HepG2 (cell line): ENCODE measurements around the gene TBX10. TPM values are rescaled to one million over a fixed set of nuclear protein-coding genes. Genes with fewer than 3 reads are reported as not detected.

Experiments used
- ATAC-seq: fragments of 200-7000 bp; cut with Tn5 transposase; 3 replicates; pipeline ENCODE4 v1.9.1; 2020; ENCODE audit warnings: mild to moderate bottlenecking, moderate library complexity
- BruUV-seq: library from RNA; stranded (reverse); fragments of 400-500 nt; replicated peaks from 2 replicates; lab custom pipeline; 2021; lab: Mats Ljungman, UMichigan
- CTCF ChIA-PET: fragments of 300-600 bp; formaldehyde crosslinking; extraction: SDS; loops from one replicate; lab custom pipeline; 2021; ENCODE audit warnings: low total read pairs, inconsistent platforms, low intra/inter-chr PET ratio; lab: Yijun Ruan, JAX
- POLR2A ChIA-PET: fragments of 350-600 bp; sonication (Branson Sonifier 250); formaldehyde crosslinking; loops from one replicate; lab custom pipeline; 2020; ENCODE audit warnings: antibody characterized with exemption, inconsistent platforms; lab: Yijun Ruan, JAX
- DNase-seq: peaks from one replicate; pipeline ENCODE4 v3.0.0-alpha.2; 2015; ENCODE audit warnings: low spot score
- FAIRE-seq: peaks from 3 replicates; lab custom pipeline; 2011; peaks lifted over from hg19 to GRCh38; lab: Jason Lieb, UNC
- H2AFZ ChIP-seq: one replicate; pipeline ENCODE4 v1.6.1; 2011; ENCODE audit warnings: low read length, inconsistent platforms
- H3K27ac ChIP-seq: fragments of 300-600 bp; 3 replicates; pipeline ENCODE4 v1.8.0; 2011; ENCODE audit warnings: mixed run types, mild to moderate bottlenecking, mixed read lengths, low read length, inconsistent platforms; ENCODE audit not compliant: insufficient read depth; ENCODE audit errors: extremely low read length
- H3K27me3 ChIP-seq, 2 experiments: fragments of 200-600 bp in 1 of 2; 2 replicates in 1 of 2; 3 replicates in 1 of 2; pipeline versions ENCODE4 v1.6.0 to v1.8.0; 2011; ENCODE audit warnings: low read length in 2 of 2, mild to moderate bottlenecking in 2 of 2, moderate library complexity in 2 of 2, inconsistent platforms in 1 of 2; ENCODE audit not compliant: insufficient read depth in 2 of 2, control insufficient read depth in 1 of 2
- H3K36me3 ChIP-seq, 2 experiments: fragments of 200-600 bp in 1 of 2; replicated peaks in 1 of 2; 2 replicates in 1 of 2; 3 replicates in 1 of 2; pipeline versions ENCODE4 v1.5.1 to v1.8.0; 2011; ENCODE audit warnings: low read length in 2 of 2, inconsistent platforms in 1 of 2; ENCODE audit not compliant: insufficient read depth in 2 of 2, control insufficient read depth in 1 of 2
- H3K4me1 ChIP-seq: 2 replicates; pipeline ENCODE4 v1.5.1; 2012; ENCODE audit warnings: low read length, inconsistent platforms; ENCODE audit not compliant: insufficient read depth
- H3K4me2 ChIP-seq: 2 replicates; pipeline ENCODE4 v1.6.0; 2011; ENCODE audit warnings: low read depth, low read length, inconsistent platforms
- H3K4me3 ChIP-seq, 3 experiments: fragments of 200-600 bp in 1 of 3; sonication (generic), shearing (Covaris generic) in 1 of 3; replicated peaks in 1 of 3; 2 replicates each; pipeline ENCODE4 v1.5.1; 2011 to 2016; ENCODE audit warnings: low read length in 3 of 3, inconsistent platforms in 2 of 3, low read depth in 2 of 3, mild to moderate bottlenecking in 2 of 3, control low read depth in 1 of 3, mixed read lengths in 1 of 3; ENCODE audit not compliant: insufficient read depth in 1 of 3
- H3K79me2 ChIP-seq: one replicate; pipeline ENCODE4 v1.6.1; 2011; ENCODE audit warnings: low read length, inconsistent platforms; ENCODE audit not compliant: insufficient read depth
- H3K9ac ChIP-seq: 2 replicates; pipeline ENCODE4 v1.6.0; 2011; ENCODE audit warnings: mild to moderate bottlenecking, low read depth, low read length, inconsistent platforms; ENCODE audit not compliant: insufficient read depth
- H3K9me3 ChIP-seq: 2 replicates; pipeline ENCODE4 v1.5.1; 2012; ENCODE audit warnings: mild to moderate bottlenecking, low read length
- H4K20me1 ChIP-seq: 2 replicates; pipeline ENCODE4 v1.6.0; 2011; ENCODE audit warnings: inconsistent platforms, mild to moderate bottlenecking, low read length, moderate library complexity; ENCODE audit not compliant: insufficient read depth
- ESRRA ChIP-seq: sonication (generic); formaldehyde crosslinking; IDR thresholded peaks from 2 replicates; pipeline ENCODE4 v1.5.1; 2020; ENCODE audit warnings: mild to moderate bottlenecking, low read depth, missing genetic modification reagents
- NR2F6 ChIP-seq, 2 experiments: IDR thresholded peaks; 2 replicates each; pipeline ENCODE4 v1.6.1; 2016; ENCODE audit warnings: antibody characterized with exemption in 1 of 2, mild to moderate bottlenecking in 1 of 2
- PHF5A ChIP-seq: IDR thresholded peaks from one replicate; pipeline ENCODE4 v1.6.1; 2018; ENCODE audit warnings: low read depth, missing genetic modification reagents; ENCODE audit not compliant: unreplicated experiment
- POGZ ChIP-seq: sonication (generic); formaldehyde crosslinking; IDR thresholded peaks from 2 replicates; pipeline ENCODE4 v1.4.0; 2020; ENCODE audit warnings: mild to moderate bottlenecking, missing genetic modification reagents
- ZMAT3 ChIP-seq: sonication (generic); formaldehyde crosslinking; conservative IDR thresholded peaks from 2 replicates; pipeline ENCODE4 v1.7.0; 2021; ENCODE audit warnings: missing genetic modification reagents
- ZNF230 ChIP-seq: sonication (generic); formaldehyde crosslinking; IDR thresholded peaks from 2 replicates; pipeline ENCODE4 v1.4.0; 2020; ENCODE audit warnings: mild to moderate bottlenecking, missing genetic modification reagents
- ZNF430 ChIP-seq: sonication (generic); formaldehyde crosslinking; IDR thresholded peaks from 2 replicates; pipeline ENCODE4 v1.9.0; 2021; ENCODE audit warnings: mild to moderate bottlenecking, missing genetic modification reagents
- ZNF660 ChIP-seq: sonication (generic); formaldehyde crosslinking; IDR thresholded peaks from 2 replicates; pipeline ENCODE4 v1.5.1; 2020; ENCODE audit warnings: mild to moderate bottlenecking, low read depth, missing genetic modification reagents, borderline replicate concordance
- ZNF678 ChIP-seq: sonication (generic); formaldehyde crosslinking; IDR thresholded peaks from 2 replicates; pipeline ENCODE4 v1.4.0; 2020; ENCODE audit warnings: mild to moderate bottlenecking, missing genetic modification reagents
- WGBS: methylation state at CpG from one replicate; pipeline ENCODE4 v1.1.6; 2017; ENCODE audit warnings: low lambda C conversion rate; 5-methylcytosine and 5-hydroxymethylcytosine counted together
- in situ Hi-C: cut with HindIII; loops from 2 replicates; pipeline ENCODE4 v1.10.0; 2017; ENCODE audit warnings: low pct_unique_long_range_greater_than_20kb; ENCODE audit not compliant: extremely low pct_ligation_motif_present
- intact Hi-C: fragments of 100-400 bp; cut with micrococcal nuclease; formaldehyde crosslinking; loops from one replicate; pipeline ENCODE4 v1.10.0; 2022; ENCODE audit not compliant: unreplicated experiment
- polyA plus RNA-seq, 8 experiments: library from polyadenylated mRNA; depleted of rRNA in 3 of 8; stranded (reverse) in 7 of 8; unstranded in 1 of 8; fragments of >200 nt; fragmentation: Illumina TruSeq in 4 of 8; extraction: Trizol in 4 of 8; gene quantifications; 2 replicates each; pipeline versions ENCODE4 v1.2.1 to v1.2.3, GENCODE V29; 2011 to 2016; ENCODE audit warnings: low read depth in 4 of 8, missing spikeins in 1 of 8, mixed read lengths in 1 of 8; ENCODE audit not compliant: insufficient read depth in 1 of 8
- total RNA-seq, 5 experiments: library from RNA; depleted of rRNA; stranded (reverse); fragments of >200 nt; fragmentation: Illumina TruSeq; extraction: Trizol; gene quantifications; 2 replicates each; pipeline ENCODE4 v1.2.3, GENCODE V29; 2016; ENCODE audit warnings: low read depth in 1 of 5
- TF ChIP-seq, protein P1 (sequence below): sonication (generic); formaldehyde crosslinking; IDR thresholded peaks from 2 replicates; pipeline ENCODE4 v1.4.0; 2020; ENCODE audit warnings: missing genetic modification reagents, borderline replicate concordance

Gene TBX10
- total and polyA plus RNA-seq, 2 of the 13 experiments (the other 11 are each of a cell fraction or from before 2014, with no cell fraction given): 0.27 to 1.7 TPM

GRCh38 chr11:67667490-67668191 is 28.1 kb upstream of the TBX10 start (continued):
- TF ChIP-seq NR2F6 (IDR thresholded peaks at IDR 0.05): no peak
- no peak for TF ChIP-seq NR2F6 (CRISPR knock-in tag; IDR thresholded peaks at IDR 0.05)
- no peak for TF ChIP-seq ZNF660 (CRISPR knock-in tag)
- no peak for TF ChIP-seq ZNF430 (CRISPR knock-in tag)
- TF ChIP-seq, all 625 proteins: peak for 0

- Histone ChIP-seq H3K27ac (no peak overlapping the region), H3K9me3 (no peaks in the 10 kb centered on the region), H2AFZ (no peak overlapping the region), H3K79me2 (no peaks in the 10 kb centered on the region), H3K27me3 (peaks cover 1 to 17% of the 10 kb centered on the region in 2 experiments; a peak in 3 of 5 replicates), H3K36me3 (no peaks in the 10 kb centered on the region), H3K9ac (no peak overlapping the region), H3K4me2 (no peak overlapping the region), H3K4me3 (no peak overlapping the region), H4K20me1 (no peaks in the 10 kb centered on the region), H3K4me1 (no peaks in the 10 kb centered on the region)
- no peak for DNase-seq
- ChIA-PET CTCF (no interaction called here), POLR2A (no interaction called here)
- ATAC-seq: no peak
- WGBS: 46% methylated on average over 3 of the region's 20 CpGs
- in situ Hi-C loops (loop anchor here (25.0 kb wide), 1 partner anchor 120 kb away; no protein-coding TSS in a partner anchor), intact Hi-C loops (no loop called here)
- BruUV-seq: no TSS peak
- no peak for FAIRE-seq
- TF ChIP-seq ESRRA (no peak), ZNF230 (CRISPR knock-in tag) (no peak), ZMAT3 (CRISPR knock-in tag) (no peak), ZNF678 (CRISPR knock-in tag) (no peak), PHF5A (CRISPR knock-in tag) (no peak), POGZ (CRISPR knock-in tag) (no peak)
- TF ChIP-seq, protein P1, sequence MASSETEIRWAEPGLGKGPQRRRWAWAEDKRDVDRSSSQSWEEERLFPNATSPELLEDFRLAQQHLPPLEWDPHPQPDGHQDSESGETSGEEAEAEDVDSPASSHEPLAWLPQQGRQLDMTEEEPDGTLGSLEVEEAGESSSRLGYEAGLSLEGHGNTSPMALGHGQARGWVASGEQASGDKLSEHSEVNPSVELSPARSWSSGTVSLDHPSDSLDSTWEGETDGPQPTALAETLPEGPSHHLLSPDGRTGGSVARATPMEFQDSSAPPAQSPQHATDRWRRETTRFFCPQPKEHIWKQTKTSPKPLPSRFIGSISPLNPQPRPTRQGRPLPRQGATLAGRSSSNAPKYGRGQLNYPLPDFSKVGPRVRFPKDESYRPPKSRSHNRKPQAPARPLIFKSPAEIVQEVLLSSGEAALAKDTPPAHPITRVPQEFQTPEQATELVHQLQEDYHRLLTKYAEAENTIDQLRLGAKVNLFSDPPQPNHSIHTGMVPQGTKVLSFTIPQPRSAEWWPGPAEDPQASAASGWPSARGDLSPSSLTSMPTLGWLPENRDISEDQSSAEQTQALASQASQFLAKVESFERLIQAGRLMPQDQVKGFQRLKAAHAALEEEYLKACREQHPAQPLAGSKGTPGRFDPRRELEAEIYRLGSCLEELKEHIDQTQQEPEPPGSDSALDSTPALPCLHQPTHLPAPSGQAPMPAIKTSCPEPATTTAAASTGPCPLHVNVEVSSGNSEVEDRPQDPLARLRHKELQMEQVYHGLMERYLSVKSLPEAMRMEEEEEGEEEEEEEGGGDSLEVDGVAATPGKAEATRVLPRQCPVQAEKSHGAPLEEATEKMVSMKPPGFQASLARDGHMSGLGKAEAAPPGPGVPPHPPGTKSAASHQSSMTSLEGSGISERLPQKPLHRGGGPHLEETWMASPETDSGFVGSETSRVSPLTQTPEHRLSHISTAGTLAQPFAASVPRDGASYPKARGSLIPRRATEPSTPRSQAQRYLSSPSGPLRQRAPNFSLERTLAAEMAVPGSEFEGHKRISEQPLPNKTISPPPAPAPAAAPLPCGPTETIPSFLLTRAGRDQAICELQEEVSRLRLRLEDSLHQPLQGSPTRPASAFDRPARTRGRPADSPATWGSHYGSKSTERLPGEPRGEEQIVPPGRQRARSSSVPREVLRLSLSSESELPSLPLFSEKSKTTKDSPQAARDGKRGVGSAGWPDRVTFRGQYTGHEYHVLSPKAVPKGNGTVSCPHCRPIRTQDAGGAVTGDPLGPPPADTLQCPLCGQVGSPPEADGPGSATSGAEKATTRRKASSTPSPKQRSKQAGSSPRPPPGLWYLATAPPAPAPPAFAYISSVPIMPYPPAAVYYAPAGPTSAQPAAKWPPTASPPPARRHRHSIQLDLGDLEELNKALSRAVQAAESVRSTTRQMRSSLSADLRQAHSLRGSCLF (CRISPR knock-in tag): no peak
Observed at GRCh38 chr11:67666676-67667489, 27.3 kb upstream of the TBX10 start.
